Inferior parietal cortex (tissue), 1 donor: Measurements from ENCODE around the gene ABCE1.

Experiments used
- DNase-seq: peaks from one replicate; pipeline ENCODE4 v3.0.0-alpha.2; 2016; ENCODE audit errors: extremely low spot score

ABCE1 gene

DNA sequence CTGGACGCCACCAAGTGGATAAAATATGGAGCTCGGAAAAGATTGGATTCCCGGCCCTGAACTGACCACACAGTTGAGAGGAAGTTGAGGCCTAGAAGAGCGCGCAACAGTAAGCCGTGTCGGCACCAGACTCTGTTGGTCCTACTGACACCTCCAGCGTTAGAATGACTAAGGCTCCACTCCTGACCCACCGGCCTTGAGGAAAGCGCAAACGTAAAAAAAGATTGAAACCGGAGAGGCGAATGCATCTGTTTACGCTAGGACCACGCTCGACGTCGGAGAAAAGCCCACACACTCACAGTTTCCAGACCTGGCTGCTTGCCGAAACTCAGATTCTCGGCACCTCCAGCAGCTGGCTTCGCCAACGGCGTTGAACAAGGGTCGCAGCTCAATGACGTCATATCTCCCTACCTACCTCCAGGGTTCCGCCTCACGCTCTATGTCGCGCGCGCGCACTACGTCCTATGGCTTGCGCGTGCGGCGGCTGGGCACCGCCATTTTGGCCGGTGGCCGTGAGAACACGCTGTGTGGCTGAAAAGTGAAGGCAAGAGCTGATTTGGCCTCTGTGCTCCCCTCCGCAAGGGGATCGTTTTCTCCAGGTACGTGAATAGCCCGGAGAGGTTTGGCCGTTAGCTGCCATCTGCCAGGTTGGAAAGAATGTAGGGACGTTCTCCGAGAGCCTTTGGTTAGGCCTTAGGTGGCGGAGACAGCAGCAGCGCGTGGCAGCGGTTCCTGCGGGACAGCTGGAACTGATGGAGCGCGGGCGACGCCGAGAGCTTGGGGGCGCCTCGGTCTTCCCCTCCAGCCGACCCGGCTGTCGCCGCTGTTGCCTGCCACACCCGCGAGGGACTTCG lies at the start of gene ABCE1, which contains the start of gene ANAPC10:
TSS of gene ABCE1 (plus strand) at position 491 of the 854 bp plus-strand sequence. CDS start 6,102 bp downstream, outside the sequence.
TSS of gene ANAPC10 (minus strand) at position 376 of the 854 bp plus-strand sequence. CDS start 2,097 bp downstream, outside the sequence.
- DNase-seq: peak; percentile 97

DNA sequence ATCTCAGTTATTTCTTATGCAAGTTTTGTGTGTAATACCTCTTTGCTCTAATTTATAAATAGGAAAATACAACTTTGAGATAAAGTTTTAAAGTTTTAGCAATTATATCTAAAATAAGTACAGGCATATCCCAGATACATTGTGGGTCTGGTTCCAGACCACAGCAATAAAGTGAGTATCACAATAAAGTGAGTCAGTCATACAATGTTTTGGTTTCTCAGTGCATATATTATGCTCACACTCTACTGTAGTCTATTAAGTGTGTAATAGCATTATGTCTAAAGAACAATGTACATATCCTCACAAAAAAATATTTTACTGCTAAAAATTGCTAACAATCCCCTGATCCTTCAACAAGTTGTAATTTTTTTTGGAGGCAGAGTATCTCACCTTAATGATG lies 49.3 kb upstream of the ABCE1 start:
- DNase-seq: no peak

DNA sequence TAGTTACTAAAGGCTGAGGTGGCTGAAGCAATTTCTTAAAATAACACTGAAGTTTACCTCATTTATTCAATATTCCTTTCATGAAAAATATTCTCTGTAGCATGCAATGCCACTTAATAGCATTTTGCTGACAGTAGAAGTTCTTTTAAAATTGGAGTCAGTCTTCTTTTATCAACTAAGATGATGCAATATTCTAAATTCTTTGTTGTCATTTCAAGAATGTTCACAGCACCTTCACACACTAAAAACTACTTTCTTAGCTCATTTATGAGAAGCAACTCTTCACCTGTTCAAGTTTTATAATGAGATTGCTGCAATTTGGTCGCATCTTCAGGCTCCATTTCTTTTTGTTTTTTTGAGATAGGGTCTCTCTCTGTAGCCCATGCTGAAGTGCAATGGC lies 48.9 kb upstream of the ABCE1 start:
- no peak for DNase-seq

DNA sequence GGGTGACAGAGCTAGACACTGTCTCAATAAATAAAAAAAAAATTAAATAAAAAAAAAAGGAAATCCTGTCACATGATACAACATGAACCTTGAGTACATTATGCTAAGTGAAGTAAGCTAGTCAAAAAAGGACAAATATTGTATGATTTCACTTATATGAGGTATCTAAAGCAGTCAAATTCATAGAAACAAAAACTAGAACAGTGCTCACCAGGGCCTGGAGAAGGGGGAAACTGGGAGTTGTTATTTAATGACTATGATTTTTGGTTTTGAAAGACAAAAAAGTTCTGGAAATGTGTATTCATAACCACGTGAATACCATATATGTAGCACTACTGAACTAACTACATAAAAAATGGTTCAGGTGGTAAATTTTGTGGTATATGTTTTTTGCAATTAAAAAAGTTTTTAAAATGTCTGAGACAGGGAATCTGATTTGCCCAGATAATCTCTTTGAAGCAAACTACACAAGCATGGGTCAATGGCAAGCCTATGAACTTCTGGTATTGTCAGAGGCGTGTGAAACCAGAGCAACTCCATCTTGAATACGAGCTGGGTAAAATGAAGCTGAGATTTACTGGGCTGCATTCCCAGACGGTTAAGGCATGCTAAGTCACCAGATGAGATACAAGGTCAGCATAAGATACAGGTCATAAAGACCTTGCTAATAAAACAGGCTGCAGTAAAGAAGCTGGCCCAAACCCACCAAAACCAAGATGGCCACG lies 42.4 kb upstream of the ABCE1 start:
- DNase-seq: no peak

DNA sequence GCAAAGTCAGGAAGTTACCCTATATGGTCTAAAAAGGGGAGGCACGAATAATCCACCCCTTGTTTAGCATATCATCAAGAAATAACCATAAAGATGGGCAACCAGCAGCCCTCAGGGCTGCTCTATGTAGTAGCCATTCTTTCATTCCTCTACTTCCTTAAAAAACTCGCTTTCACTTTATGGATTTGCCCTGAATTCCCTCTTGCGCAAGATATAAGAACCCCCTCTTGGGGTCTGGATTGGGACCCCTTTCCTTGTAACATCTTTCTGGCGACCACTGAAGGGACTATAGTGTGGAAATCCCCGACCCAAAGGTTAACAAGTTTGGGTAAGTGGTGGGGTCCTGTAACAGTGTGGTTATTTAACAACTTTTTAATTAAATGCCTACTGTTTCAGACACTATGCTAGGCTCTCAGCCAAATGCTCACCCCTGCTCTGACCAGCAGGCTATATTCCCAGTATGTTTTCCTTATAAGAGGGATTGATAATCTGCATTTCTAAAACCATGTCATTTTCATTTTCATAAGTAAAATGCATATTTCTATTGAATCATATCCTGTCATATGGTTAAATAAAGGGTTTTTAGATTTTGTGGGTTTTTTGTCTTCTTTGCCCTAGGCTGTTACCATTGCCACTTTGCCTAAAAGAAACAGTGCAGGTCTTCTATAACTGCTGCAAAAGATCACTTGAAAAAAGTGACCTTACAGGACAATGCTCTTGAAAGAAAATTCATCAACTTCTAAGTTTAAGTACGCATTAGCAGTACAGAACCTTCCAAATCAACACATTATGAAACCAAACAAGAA lies 41.6 kb upstream of the ABCE1 start:
- DNase-seq: no peak

DNA sequence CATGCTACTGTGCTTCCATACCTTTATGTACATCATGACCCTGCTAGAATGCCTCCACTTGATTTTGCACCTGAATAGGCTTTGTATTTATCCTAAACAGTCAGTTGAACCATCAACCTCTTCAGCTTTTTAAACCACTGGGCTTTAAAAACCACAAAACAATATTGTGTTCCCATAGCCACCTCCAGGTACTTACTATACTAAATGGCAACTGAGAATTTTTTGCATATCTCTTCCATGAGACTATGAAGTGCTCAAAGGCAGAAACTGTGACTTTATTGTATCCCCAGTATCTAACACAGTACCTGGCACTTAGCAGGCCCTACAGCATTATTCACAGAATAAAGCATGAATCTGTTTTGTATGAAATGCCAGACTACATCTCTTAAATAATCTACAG lies 39.9 kb upstream of the ABCE1 start:
- DNase-seq: no peak

DNA sequence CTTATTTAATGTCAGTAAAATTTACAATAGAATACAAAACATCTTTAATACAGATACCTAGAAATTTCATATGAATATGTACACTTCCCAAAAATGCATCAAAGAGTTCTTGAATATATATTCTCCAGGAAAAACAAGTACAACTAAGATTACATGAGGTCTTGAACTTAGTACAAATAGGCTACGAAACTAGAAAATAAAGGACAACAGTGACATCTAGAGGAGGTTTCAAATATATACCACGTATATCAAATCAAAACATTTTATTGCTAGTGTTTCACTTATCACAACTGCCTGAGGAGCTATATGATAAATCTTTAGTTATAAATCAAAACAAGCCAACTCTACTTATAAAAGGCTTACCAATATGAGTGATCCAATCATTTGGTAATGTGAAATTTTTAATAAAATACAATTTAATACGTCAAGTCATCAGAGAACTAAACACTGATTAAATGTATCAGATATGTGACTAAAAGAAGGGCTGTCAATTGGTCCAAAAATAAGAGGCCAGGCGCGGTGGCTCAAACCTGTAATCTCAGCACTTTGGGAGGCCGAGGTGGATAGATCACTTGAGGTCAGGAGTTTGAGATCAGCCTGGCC lies 36.7 kb upstream of the ABCE1 start:
- peak; percentile 75 for DNase-seq

DNA sequence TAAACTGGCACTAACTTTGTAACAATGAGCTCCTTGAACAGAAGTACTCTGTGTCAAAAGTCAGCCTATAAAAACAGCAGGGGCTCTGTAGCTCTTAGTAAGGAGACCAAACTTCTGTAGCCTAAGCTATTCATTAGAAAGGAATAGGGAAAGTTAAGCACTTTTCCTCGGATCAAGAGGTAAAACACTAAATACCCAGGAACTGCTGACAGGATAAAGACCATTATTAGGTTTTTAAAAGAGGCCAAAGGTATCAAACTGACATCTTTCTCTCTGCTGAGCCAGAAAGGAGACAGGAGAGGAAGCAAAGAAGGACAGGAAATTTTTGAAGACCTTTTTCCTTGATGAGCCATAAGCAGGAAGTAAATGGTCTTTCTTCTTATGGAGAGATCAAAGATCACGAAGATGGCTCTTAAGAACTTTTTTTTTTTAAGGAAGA lies 32.0 kb upstream of the ABCE1 start:
- no peak for DNase-seq

DNA sequence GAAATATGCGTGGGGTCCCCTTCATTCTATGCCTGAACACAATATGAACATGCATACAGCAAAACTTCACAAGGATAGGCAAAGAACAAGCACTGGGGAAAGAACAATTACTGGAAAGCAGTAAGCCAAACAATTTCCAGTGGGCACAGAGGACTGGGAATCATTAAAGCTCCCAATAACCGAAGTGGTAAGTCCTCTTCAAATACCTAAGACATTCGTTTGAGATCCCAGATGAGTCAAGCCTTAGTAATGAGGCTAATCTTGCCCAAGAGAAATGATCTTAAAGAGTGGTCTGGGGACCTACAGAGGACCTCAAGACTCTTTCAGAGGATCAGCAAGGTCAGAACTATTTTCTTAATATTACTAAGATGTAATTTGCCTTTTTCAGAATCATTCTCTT lies 28.8 kb upstream of the ABCE1 start:
- DNase-seq: no peak

DNA sequence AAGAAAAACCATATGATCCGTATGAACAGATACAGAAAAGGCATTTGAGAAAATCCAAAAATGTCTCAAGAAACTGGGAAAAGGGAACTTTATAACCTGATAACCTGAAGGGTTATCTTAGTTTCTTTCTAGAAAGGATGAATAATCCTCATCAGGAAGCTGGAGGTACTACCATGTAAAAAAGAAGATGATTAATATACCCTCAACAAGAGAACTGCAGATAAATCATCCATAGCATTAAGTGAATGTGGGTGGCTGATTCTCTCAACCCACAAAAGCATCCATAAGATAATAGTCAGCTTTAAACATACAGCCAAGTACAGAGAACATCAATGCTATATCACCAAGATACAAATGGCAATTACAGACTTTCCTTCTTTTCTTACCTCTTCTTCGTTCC lies 26.6 kb upstream of the ABCE1 start:
- DNase-seq: no peak

DNA sequence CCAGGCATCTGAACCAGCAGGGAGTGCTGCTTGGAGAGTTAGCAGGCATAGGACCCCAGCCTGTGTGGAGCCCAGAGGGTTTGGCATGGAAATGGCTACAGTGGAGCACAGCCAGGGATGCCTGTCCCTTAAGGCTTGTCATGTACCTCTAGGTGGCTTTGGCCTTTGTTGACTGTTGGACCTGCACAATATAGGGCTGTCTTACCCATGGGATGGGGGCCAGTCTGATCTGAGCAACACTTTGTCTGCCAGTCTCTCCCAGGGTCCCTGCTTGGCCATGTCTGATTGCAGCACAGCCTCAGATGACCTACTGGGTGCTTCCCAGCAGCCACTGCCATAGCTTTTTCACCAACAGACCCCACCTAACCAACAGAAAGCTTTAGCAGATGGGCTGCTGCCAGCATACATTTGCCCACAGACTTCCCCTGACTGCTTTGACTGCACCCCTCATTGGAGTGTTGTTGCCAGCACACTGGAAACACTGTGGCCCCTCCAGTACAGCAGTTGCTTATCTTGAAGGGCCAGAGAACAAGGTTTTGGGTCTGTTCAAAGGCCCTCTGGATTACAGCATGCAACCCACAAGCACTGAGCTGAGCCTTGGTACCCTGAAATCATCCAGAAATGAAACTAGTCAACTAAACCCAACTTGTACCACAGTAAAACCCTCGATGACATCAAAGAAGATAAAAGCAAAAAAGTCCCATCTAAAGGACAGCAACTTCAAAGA lies 22.2 kb upstream of the ABCE1 start:
- DNase-seq: no peak

DNA sequence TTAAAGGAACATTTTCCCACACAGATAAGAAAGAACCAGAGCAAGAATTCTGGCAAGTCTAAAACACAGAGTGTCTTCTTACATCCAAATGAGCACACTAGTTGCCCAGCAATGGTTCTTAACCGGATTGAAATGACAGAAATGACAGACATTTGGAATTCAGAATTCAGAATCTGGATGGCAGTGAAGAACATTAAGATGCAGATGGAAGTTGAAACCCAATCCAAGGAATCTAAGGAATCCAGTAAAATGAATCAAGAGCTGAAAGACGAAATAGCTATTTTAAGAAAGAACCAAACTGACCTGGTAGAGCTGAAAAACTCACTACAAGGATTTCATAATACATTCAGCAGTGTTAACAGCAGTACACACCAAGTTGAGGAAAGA lies 21.6 kb upstream of the ABCE1 start:
- no peak for DNase-seq

DNA sequence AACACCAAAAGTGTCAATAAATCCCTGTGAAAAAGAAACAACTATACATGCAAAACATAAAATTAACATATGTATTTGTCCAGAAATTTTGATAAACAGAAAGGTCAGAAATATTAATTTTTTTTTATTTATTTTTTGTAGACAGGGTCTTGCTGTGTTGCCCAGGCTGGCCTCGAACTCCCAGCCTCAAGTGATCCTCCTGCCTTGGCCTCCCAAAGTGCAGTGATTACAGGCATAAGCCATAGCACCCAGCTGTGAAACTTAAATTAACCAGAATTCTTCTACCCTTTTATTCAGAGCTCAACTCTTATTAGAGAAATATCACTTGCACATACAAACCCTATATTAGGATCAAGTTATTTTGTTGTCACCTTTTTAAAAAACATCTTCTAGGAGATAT lies 16.4 kb upstream of the ABCE1 start:
- no peak for DNase-seq

DNA sequence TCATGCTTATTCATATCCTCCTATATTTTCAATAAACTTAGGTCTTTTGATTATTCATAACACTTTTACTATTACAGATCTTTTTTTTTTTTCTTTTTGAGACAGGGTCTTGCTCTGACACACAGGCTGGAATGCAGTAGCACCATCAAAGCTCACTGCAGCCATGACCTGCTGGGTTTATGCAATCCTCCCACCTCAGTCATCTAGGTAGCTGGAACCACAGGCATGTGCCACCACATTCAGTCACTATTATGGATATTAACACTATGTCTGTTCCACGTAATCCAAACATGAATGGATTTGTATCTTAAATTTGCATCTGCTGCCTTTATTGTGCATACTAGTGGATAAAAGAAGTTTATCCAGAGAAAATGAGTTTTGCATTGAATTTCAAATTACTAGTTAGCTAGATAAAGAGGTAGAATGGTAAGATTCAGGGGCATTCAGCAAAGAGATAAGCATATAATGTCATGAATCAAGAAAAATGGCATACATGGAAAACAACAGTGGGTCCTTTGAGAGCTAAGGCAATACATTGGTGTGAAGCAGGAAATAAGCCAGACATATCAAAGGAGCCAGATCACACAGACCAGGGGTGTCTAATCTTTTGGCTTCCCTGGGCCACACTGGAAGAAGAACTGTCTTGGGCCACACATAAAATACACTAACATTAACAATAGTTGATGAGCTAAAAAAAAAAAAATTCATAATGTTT lies 14.1 kb upstream of the ABCE1 start:
- DNase-seq: no peak

DNA sequence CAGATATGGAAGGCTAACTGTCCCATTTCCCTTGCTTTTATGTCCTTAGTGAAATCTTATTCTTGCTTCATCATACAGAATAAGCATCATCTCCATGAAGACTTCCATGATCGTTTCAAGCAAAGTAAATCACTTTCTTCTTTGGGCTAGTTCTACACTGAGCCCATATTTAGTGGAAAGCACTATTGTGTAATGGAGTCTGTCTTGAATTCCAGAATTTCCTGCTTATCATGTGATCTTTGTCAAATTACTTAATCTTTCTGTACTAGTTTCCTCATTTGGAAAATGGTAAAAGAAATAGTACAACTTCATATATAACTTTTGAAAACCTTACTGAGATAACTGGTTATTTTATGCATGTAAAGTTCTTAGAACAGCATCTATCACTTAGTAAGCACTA lies 7.7 kb upstream of the ABCE1 start:
- no peak for DNase-seq

DNA sequence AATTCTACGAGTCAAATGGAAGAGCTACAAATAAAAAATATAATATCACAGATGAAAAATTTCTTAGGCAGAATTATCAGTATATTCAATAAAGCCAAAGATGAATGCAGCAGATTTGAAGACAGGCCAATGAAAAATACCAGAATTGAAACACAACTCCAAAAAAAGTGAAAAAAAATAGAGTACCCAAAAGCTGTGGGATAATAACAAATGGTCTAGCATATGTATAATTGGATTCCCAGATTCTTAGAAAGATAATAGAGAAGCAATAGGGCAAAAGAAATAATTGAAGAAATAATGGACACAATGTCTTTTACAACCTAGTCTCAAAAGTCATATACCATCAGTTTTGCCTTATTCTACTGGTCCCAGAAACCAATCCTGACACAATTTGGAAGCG lies 4.5 kb upstream of the ABCE1 start:
- DNase-seq: no peak

DNA sequence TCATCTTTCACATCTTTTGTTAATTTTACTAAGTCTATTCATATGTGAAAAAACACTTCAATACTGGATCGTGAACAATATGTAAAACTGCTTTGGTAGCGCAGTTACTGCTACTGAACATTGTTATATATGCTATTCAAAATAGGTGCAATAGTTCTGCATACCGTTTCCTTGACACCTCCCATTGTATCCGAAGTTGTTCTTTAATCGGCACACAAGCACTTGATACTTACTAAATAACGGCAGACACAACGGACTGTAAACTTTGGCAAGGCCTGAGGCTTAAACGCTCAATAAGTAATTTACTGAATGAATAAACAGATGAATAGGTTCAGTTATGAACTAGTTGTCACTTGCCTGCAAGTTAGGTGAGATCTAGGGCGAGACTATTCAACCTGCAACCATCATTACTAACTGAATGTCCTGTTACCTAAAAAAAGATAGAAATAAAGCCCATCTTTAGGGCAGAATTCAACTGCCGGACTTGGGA lies 735 bp upstream of the ABCE1 start:
- no peak for DNase-seq

DNA sequence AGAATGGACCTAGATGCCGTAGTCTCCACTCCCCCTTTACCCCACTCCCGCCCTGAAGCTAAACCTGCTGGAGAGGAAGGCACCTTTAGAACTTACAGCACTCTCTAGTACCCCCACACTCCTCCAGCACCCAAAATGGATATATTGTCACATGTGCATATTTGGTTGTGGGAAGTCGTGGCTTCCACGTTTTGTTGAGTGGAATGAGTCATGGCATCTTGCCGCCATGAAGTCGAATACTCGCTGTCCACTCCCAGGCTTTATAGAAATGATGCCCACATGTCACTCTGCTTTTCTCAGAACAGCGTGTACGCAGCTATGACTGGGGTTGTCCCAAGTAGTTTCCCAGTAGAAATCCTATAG lies 545 bp downstream of the ABCE1 start:
- peak; percentile 49 for DNase-seq

DNA sequence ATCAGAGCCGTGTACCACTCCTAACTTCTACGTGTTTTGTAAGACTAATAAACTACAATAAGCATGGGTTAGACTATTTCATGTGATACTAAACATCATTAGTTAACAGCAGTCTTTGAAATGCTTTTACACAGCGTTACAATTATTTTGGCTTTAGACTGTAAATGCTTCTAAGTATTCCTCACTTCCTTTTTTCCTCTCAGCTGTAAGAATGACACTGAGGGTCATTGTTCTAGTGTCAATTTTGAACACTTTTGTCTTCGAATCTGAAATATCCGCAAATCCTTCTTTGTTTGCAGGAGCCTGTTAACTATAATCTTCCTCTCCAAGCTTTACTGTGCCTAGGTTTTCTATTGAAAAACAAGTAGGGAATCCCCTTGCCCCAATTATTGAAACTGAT lies 1.5 kb downstream of the ABCE1 start:
- DNase-seq: peak; percentile 22

DNA sequence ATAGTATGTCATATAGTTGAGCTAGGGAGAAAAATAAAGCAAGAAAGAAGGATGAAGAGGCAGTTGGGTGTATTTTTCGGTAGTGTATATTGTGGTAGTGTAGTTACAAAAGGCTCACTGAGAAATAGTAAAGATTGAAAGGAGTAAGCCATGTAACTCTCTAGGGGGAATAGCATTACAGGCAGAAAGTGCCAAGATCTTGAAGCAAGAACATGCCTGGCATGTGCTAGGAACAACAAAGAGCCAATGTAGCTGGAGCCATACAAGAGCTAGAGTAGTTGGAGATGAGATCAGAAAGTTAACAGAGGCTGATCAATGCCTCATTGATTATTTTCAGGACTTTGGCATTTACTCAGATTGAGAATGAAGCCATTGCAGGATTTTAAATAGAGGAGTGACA lies 3.0 kb downstream of the ABCE1 start:
- DNase-seq: no peak
